ENCODE results near the gene VIPR2.
"Not testable (repeated sequence)": the region's sequence is repeated elsewhere in the genome, so short reads cannot be mapped to it uniquely, and the experiment has no call there.

The VIPR2 gene

GRCh38 chr7:159006022-159006609 is 138.6 kb downstream of the VIPR2 start:
- not testable (repeated sequence) for DNase-seq

- DNase-seq = no peak
Measured at GRCh38 chr7:159005618-159006017, 139.0 kb downstream of the VIPR2 start.

- DNase-seq = no peak
Measured at GRCh38 chr7:159004411-159004810, 140.3 kb downstream of the VIPR2 start.

- no peak for DNase-seq
Measured at GRCh38 chr7:159001811-159002210, 142.9 kb downstream of the VIPR2 start.

GRCh38 chr7:159000859-159001435 is 143.7 kb downstream of the VIPR2 start:
- DNase-seq = no peak

GRCh38 chr7:159000070-159000469 is 144.6 kb downstream of the VIPR2 start:
- no peak for DNase-seq

- DNase-seq = no peak
Measured at GRCh38 chr7:158999496-158999895, 145.2 kb downstream of the VIPR2 start.

- not testable (repeated sequence) for DNase-seq
Measured at GRCh38 chr7:158998261-158998660, 146.4 kb downstream of the VIPR2 start.

- no peak for DNase-seq
Measured at GRCh38 chr7:158997471-158997870, 147.2 kb downstream of the VIPR2 start.

GRCh38 chr7:158997110-158997453 is 147.6 kb downstream of the VIPR2 start:
- DNase-seq = no peak

- DNase-seq = no peak
Measured at GRCh38 chr7:158996214-158997109, 148.2 kb downstream of the VIPR2 start.

GRCh38 chr7:158995514-158995913 is 149.2 kb downstream of the VIPR2 start:
- DNase-seq = no peak

GRCh38 chr7:158994687-158995086 is 150.0 kb downstream of the VIPR2 start:
- DNase-seq = no peak

- DNase-seq = no peak
Measured at GRCh38 chr7:158993591-158993990, 151.1 kb downstream of the VIPR2 start.

- DNase-seq = no peak
Measured at GRCh38 chr7:158992759-158993158, 151.9 kb downstream of the VIPR2 start.

- no peak for DNase-seq
Measured at GRCh38 chr7:158991824-158992621, 152.6 kb downstream of the VIPR2 start.

GRCh38 chr7:158988996-158989395 is 155.7 kb downstream of the VIPR2 start:
- no peak for DNase-seq

GRCh38 chr7:158988302-158988862 is 156.3 kb downstream of the VIPR2 start:
- DNase-seq = no peak

- no peak for DNase-seq
Measured at GRCh38 chr7:158987691-158988090, 157.0 kb downstream of the VIPR2 start.

GRCh38 chr7:158985583-158985982 is 159.1 kb downstream of the VIPR2 start:
- no peak for DNase-seq

GRCh38 chr7:158984007-158984406 is 160.7 kb downstream of the VIPR2 start:
- DNase-seq = not testable (repeated sequence)

GRCh38 chr7:158982080-158982479 is 162.6 kb downstream of the VIPR2 start:
- DNase-seq = not testable (repeated sequence)
